Activated naive CD4-positive, alpha-beta T cell treated with anti-CD3 and anti-CD28 coated beads, Interleukin-2, amount 50 U/mL, for 72 hours (primary cell): Measurements from ENCODE around the gene DCHS1. TPM values are rescaled to one million over a fixed set of nuclear protein-coding genes. Genes with fewer than 3 reads are reported as not detected.

Experiments used
- ATAC-seq, 2 donors: fragments of 150-1000 bp; cut with Tn5 transposase; 2 replicates each; pipeline ENCODE4 v1.10.0; 2021; ENCODE audit warnings: mild to moderate bottlenecking in 2 of 2, moderate library complexity in 2 of 2
- DNase-seq, 2 donors: peaks; one replicate each; pipeline ENCODE4 v3.0.0; 2021 to 2022; ENCODE audit warnings: low spot score in 2 of 2
- H3K27ac Mint-ChIP-seq, 2 donors: one replicate each; pipeline ENCODE4 v1.8.0; 2022; ENCODE audit warnings: mild to moderate bottlenecking in 2 of 2, mixed read lengths in 2 of 2
- H3K36me3 Mint-ChIP-seq, 2 donors: one replicate each; pipeline ENCODE4 v1.8.0; 2022; ENCODE audit warnings: mixed read lengths in 2 of 2
- H3K9me3 Mint-ChIP-seq, 2 donors: one replicate each; pipeline ENCODE4 v1.8.0; 2022; ENCODE audit warnings: mixed read lengths in 2 of 2
- total RNA-seq, 2 donors: library from RNA; stranded (reverse); gene quantifications; one replicate each; pipeline ENCODE4 v1.2.3, GENCODE V29; 2022

DCHS1 gene
- total RNA-seq, 2 donors from 2014 or later, result 0.82 to 2.1 TPM

GRCh38 chr11:6655020-6655789 is 404 bp downstream of the DCHS1 start:
- DNase-seq, result no peak
- H3K9me3 Mint-ChIP-seq, result no peaks in the 10 kb centered on the region
- peak; percentile 38 to 83 for ATAC-seq
- H3K27ac Mint-ChIP-seq, result no peak overlapping the region
- H3K36me3 Mint-ChIP-seq, result no peaks in the 10 kb centered on the region

GRCh38 chr11:6654281-6655019 is 1.2 kb downstream of the DCHS1 start:
- no peaks in the 10 kb centered on the region for H3K36me3 Mint-ChIP-seq
- H3K9me3 Mint-ChIP-seq, result no peaks in the 10 kb centered on the region
- peak; percentile 3 to 15 for ATAC-seq
- DNase-seq, result no peak
- H3K27ac Mint-ChIP-seq, result no peak overlapping the region

GRCh38 chr11:6653656-6654055 is 2.0 kb downstream of the DCHS1 start:
- Mint-ChIP-seq H3K27ac (no peak overlapping the region), H3K9me3 (no peaks in the 10 kb centered on the region), H3K36me3 (no peaks in the 10 kb centered on the region)
- no peak for ATAC-seq
- DNase-seq, result no peak

GRCh38 chr11:6653097-6653496 is 2.5 kb downstream of the DCHS1 start:
- no peak overlapping the region for H3K27ac Mint-ChIP-seq
- H3K9me3 Mint-ChIP-seq, result no peaks in the 10 kb centered on the region
- no peak for DNase-seq
- H3K36me3 Mint-ChIP-seq, result no peaks in the 10 kb centered on the region
- ATAC-seq, result no peak

- no peaks in the 10 kb centered on the region for H3K36me3 Mint-ChIP-seq
- no peak for ATAC-seq
- no peak overlapping the region for H3K27ac Mint-ChIP-seq
- H3K9me3 Mint-ChIP-seq, result no peaks in the 10 kb centered on the region
- DNase-seq, result no peak
Measured at GRCh38 chr11:6652182-6652581, 3.4 kb downstream of the DCHS1 start.

GRCh38 chr11:6650980-6651379 is 4.6 kb downstream of the DCHS1 start:
- ATAC-seq, result peak; percentile 61 to 78
- Mint-ChIP-seq H3K36me3 (no peaks in the 10 kb centered on the region), H3K9me3 (no peaks in the 10 kb centered on the region), H3K27ac (no peak overlapping the region)
- DNase-seq, result no peak

GRCh38 chr11:6650104-6650503 is 5.5 kb downstream of the DCHS1 start:
- H3K36me3 Mint-ChIP-seq, result no peaks in the 10 kb centered on the region
- no peak for ATAC-seq
- no peak overlapping the region for H3K27ac Mint-ChIP-seq
- DNase-seq, result no peak
- no peaks in the 10 kb centered on the region for H3K9me3 Mint-ChIP-seq

- H3K9me3 Mint-ChIP-seq, result no peaks in the 10 kb centered on the region
- DNase-seq, result no peak
- no peak overlapping the region for H3K27ac Mint-ChIP-seq
- no peak for ATAC-seq
- H3K36me3 Mint-ChIP-seq, result no peaks in the 10 kb centered on the region
Measured at GRCh38 chr11:6648501-6648900, 7.1 kb downstream of the DCHS1 start.

- no peaks in the 10 kb centered on the region for H3K9me3 Mint-ChIP-seq
- H3K27ac Mint-ChIP-seq, result no peak overlapping the region
- no peak for ATAC-seq
- DNase-seq, result no peak
- H3K36me3 Mint-ChIP-seq, result no peaks in the 10 kb centered on the region
Measured at GRCh38 chr11:6647836-6648235, 7.8 kb downstream of the DCHS1 start.

GRCh38 chr11:6646918-6647679 is 8.5 kb downstream of the DCHS1 start:
- DNase-seq (peak in 1 of 2 donors; percentile 39), ATAC-seq (peak; percentile 47 to 56)
- H3K9me3 Mint-ChIP-seq, result no peaks in the 10 kb centered on the region
- no peaks in the 10 kb centered on the region for H3K36me3 Mint-ChIP-seq
- H3K27ac Mint-ChIP-seq, result no peak overlapping the region

GRCh38 chr11:6646576-6646917 is 9.1 kb downstream of the DCHS1 start:
- no peak overlapping the region for H3K27ac Mint-ChIP-seq
- ATAC-seq (peak in 1 of 2 donors; percentile 8), DNase-seq (no peak)
- H3K9me3 Mint-ChIP-seq, result no peaks in the 10 kb centered on the region
- H3K36me3 Mint-ChIP-seq, result no peaks in the 10 kb centered on the region

- Mint-ChIP-seq H3K27ac (peak overlapping the region in 1 of 2 donors; percentile 18), H3K9me3 (no peaks in the 10 kb centered on the region), H3K36me3 (no peaks in the 10 kb centered on the region)
- DNase-seq (no peak), ATAC-seq (no peak)
Measured at GRCh38 chr11:6646071-6646470, 9.5 kb downstream of the DCHS1 start.

- DNase-seq (no peak), ATAC-seq (peak in 1 of 2 donors; percentile 30)
- no peaks in the 10 kb centered on the region for H3K9me3 Mint-ChIP-seq
- no peaks in the 10 kb centered on the region for H3K36me3 Mint-ChIP-seq
- H3K27ac Mint-ChIP-seq, result no peak overlapping the region
Measured at GRCh38 chr11:6642957-6643356, 12.7 kb downstream of the DCHS1 start.

GRCh38 chr11:6640985-6641701 is 14.5 kb downstream of the DCHS1 start:
- H3K36me3 Mint-ChIP-seq, result no peaks in the 10 kb centered on the region
- no peak overlapping the region for H3K27ac Mint-ChIP-seq
- ATAC-seq (no peak), DNase-seq (no peak)
- H3K9me3 Mint-ChIP-seq, result no peaks in the 10 kb centered on the region

GRCh38 chr11:6640036-6640984 is 15.3 kb downstream of the DCHS1 start:
- no peak for ATAC-seq
- no peaks in the 10 kb centered on the region for H3K9me3 Mint-ChIP-seq
- no peaks in the 10 kb centered on the region for H3K36me3 Mint-ChIP-seq
- DNase-seq, result no peak
- no peak overlapping the region for H3K27ac Mint-ChIP-seq

- Mint-ChIP-seq H3K9me3 (no peaks in the 10 kb centered on the region), H3K27ac (no peak overlapping the region), H3K36me3 (no peaks in the 10 kb centered on the region)
- no peak for ATAC-seq
- DNase-seq, result no peak
Measured at GRCh38 chr11:6638429-6638828, 17.2 kb downstream of the DCHS1 start.
